Neuronal stem cell (in vitro differentiated cells): ENCODE results near the gene FZD1.

Experiments used
- DNase-seq: peaks from one replicate; pipeline ENCODE4 v3.0.0-alpha.2; 2013; ENCODE audit warnings: low spot score
- H2AFZ ChIP-seq: one replicate; pipeline ENCODE4 v1.6.1; 2013; ENCODE audit warnings: mild to moderate bottlenecking, low read length, inconsistent platforms
- H2AK5ac ChIP-seq: 2 replicates; pipeline ENCODE4 v1.6.1; 2013; ENCODE audit warnings: low read depth, mild to moderate bottlenecking, inconsistent platforms, low read length, moderate library complexity, mixed read lengths
- H2BK120ac ChIP-seq: 2 replicates; pipeline ENCODE4 v1.6.1; 2013; ENCODE audit warnings: low read depth, mild to moderate bottlenecking, inconsistent platforms, low read length, moderate library complexity, mixed read lengths
- H2BK12ac ChIP-seq: one replicate; pipeline ENCODE4 v1.6.1; 2013; ENCODE audit warnings: low read length, inconsistent platforms
- H2BK15ac ChIP-seq: 2 replicates; pipeline ENCODE4 v1.6.1; 2013; ENCODE audit warnings: mild to moderate bottlenecking, low read length, inconsistent platforms, mixed read lengths
- H2BK5ac ChIP-seq: one replicate; pipeline ENCODE4 v1.6.1; 2013; ENCODE audit warnings: inconsistent platforms, mild to moderate bottlenecking, low read length, moderate library complexity
- H3K14ac ChIP-seq: one replicate; pipeline ENCODE4 v1.6.1; 2013; ENCODE audit warnings: low read length, inconsistent platforms
- H3K18ac ChIP-seq: 2 replicates; pipeline ENCODE4 v1.6.1; 2013; ENCODE audit warnings: low read length, inconsistent platforms
- H3K23ac ChIP-seq: 2 replicates; pipeline ENCODE4 v1.6.1; 2013; ENCODE audit warnings: low read depth, mild to moderate bottlenecking, mixed read lengths, low read length, inconsistent platforms; ENCODE audit not compliant: poor library complexity
- H3K27ac ChIP-seq: replicated peaks from 3 replicates; pipeline ENCODE4 v1.5.1; 2013; ENCODE audit warnings: low read length, inconsistent platforms
- H3K27me3 ChIP-seq, 3 experiments: 2 replicates each; pipeline ENCODE4 v1.6.1; 2013; ENCODE audit warnings: low read length in 3 of 3, mild to moderate bottlenecking in 2 of 3, inconsistent platforms in 1 of 3, low read depth in 1 of 3, mixed read lengths in 1 of 3, moderate library complexity in 1 of 3; ENCODE audit not compliant: control insufficient read depth in 3 of 3, insufficient read depth in 3 of 3
- H3K36me3 ChIP-seq, 2 donors: replicated peaks in 1 of 2; 2 replicates each; pipeline ENCODE4 v1.6.1; 2013; ENCODE audit warnings: low read length in 2 of 2; ENCODE audit not compliant: control insufficient read depth in 2 of 2, insufficient read depth in 2 of 2
- H3K4ac ChIP-seq: 2 replicates; pipeline ENCODE4 v1.6.1; 2013; ENCODE audit warnings: inconsistent platforms, mild to moderate bottlenecking, low read length, moderate library complexity
- H3K4me1 ChIP-seq, 2 donors: 1 replicate in 1 of 2; 2 replicates in 1 of 2; pipeline ENCODE4 v1.6.1; 2013; ENCODE audit warnings: low read length in 2 of 2, low read depth in 1 of 2; ENCODE audit not compliant: control insufficient read depth in 2 of 2, insufficient read depth in 1 of 2
- H3K4me2 ChIP-seq: one replicate; pipeline ENCODE4 v1.6.1; 2013; ENCODE audit warnings: mild to moderate bottlenecking, low read length, inconsistent platforms; ENCODE audit not compliant: insufficient read depth, poor library complexity, severe bottlenecking
- H3K4me3 ChIP-seq, 2 donors: 2 replicates each; pipeline ENCODE4 v1.5.1; 2013; ENCODE audit warnings: low read length in 2 of 2, mild to moderate bottlenecking in 2 of 2, inconsistent platforms in 1 of 2, moderate library complexity in 1 of 2
- H3K79me1 ChIP-seq: one replicate; pipeline ENCODE4 v1.6.1; 2013; ENCODE audit warnings: low read depth, mild to moderate bottlenecking, inconsistent platforms, low read length, moderate library complexity
- H3K9ac ChIP-seq: one replicate; pipeline ENCODE4 v1.6.1; 2013; ENCODE audit warnings: mild to moderate bottlenecking, low read depth, low read length, inconsistent platforms; ENCODE audit not compliant: poor library complexity
- H3K9me3 ChIP-seq, 2 donors: replicated peaks in 1 of 2; 2 replicates each; pipeline versions ENCODE3 to v1.6.1; 2013; ENCODE audit warnings: low read length in 2 of 2, mild to moderate bottlenecking in 2 of 2, inconsistent platforms in 1 of 2, low read depth in 1 of 2, mixed read lengths in 1 of 2, moderate library complexity in 1 of 2; ENCODE audit not compliant: control insufficient read depth in 2 of 2, insufficient read depth in 1 of 2
- H4K8ac ChIP-seq: one replicate; pipeline ENCODE4 v1.6.1; 2013; ENCODE audit warnings: low read depth, mild to moderate bottlenecking, inconsistent platforms, low read length, moderate library complexity
- H4K91ac ChIP-seq: one replicate; pipeline ENCODE4 v1.6.1; 2013; ENCODE audit warnings: low read length, low read depth, mild to moderate bottlenecking, inconsistent platforms; ENCODE audit not compliant: poor library complexity
- WGBS, 2 donors: extraction: QIAGEN DNeasy Blood & Tissue Kit; methylation state at CpG; one replicate each; pipeline ENCODE4 v1.1.7; 2013; ENCODE audit warnings: missing lambda C conversion rate in 2 of 2, mixed read lengths in 1 of 2; ENCODE audit not compliant: insufficient read length in 2 of 2, insufficient replicate concordance in 1 of 2; ENCODE audit errors: extremely low coverage in 2 of 2; 5-methylcytosine and 5-hydroxymethylcytosine counted together

FZD1 gene

GRCh38 chr7:91313113-91313512, 48.9 kb downstream of the FZD1 start:
- H3K36me3 ChIP-seq: no peaks in the 10 kb centered on the region
- no peak for DNase-seq
- H2BK5ac ChIP-seq: no peak overlapping the region
- H3K9ac ChIP-seq: no peak overlapping the region
- WGBS, 2 donors: no CpG with 5 or more reads among the region's 5 CpGs
- H3K14ac ChIP-seq: no peak overlapping the region
- H3K4me1 ChIP-seq: peaks cover 0 to 1% of the 10 kb centered on the region in 2 donors
- no peaks in the 10 kb centered on the region for H3K79me1 ChIP-seq
- no peak overlapping the region for H3K27ac ChIP-seq
- H3K18ac ChIP-seq: no peak overlapping the region
- no peak overlapping the region for H2BK12ac ChIP-seq
- H2BK15ac ChIP-seq: no peak overlapping the region
- H3K4me2 ChIP-seq: no peak overlapping the region
- H4K8ac ChIP-seq: no peak overlapping the region
- H2AK5ac ChIP-seq: no peak overlapping the region
- H3K4ac ChIP-seq: no peak overlapping the region
- no peak overlapping the region for H2AFZ ChIP-seq
- no peak overlapping the region for H3K23ac ChIP-seq
- no peak overlapping the region for H2BK120ac ChIP-seq
- H3K27me3 ChIP-seq: no peaks in the 10 kb centered on the region
- no peak overlapping the region for H4K91ac ChIP-seq
- H3K9me3 ChIP-seq: no peaks in the 10 kb centered on the region
- no peak overlapping the region for H3K4me3 ChIP-seq

GRCh38 chr7:91314591-91315323, 50.5 kb downstream of the FZD1 start:
- Histone ChIP-seq H2BK15ac (no peak overlapping the region), H3K14ac (no peak overlapping the region), H3K9ac (no peak overlapping the region), H3K36me3 (no peaks in the 10 kb centered on the region), H2AFZ (no peak overlapping the region), H2BK5ac (no peak overlapping the region), H4K91ac (no peak overlapping the region), H2BK120ac (no peak overlapping the region), H3K27me3 (no peaks in the 10 kb centered on the region), H3K79me1 (no peaks in the 10 kb centered on the region), H2BK12ac (no peak overlapping the region), H3K27ac (no peak overlapping the region), H2AK5ac (no peak overlapping the region), H3K9me3 (no peaks in the 10 kb centered on the region), H3K4me1 (peaks cover 0 to 1% of the 10 kb centered on the region in 2 donors), H3K4ac (no peak overlapping the region), H3K23ac (no peak overlapping the region), H3K4me2 (no peak overlapping the region), H3K18ac (no peak overlapping the region), H4K8ac (no peak overlapping the region), H3K4me3 (no peak overlapping the region)
- no CpG with 5 or more reads among the region's 3 CpGs for WGBS, 2 donors
- no peak for DNase-seq

- H3K14ac ChIP-seq: no peak overlapping the region
- H3K4me2 ChIP-seq: no peak overlapping the region
- no peaks in the 10 kb centered on the region for H3K36me3 ChIP-seq
- no peak overlapping the region for H4K8ac ChIP-seq
- H3K23ac ChIP-seq: no peak overlapping the region
- H3K4me1 ChIP-seq: peaks cover 0 to 1% of the 10 kb centered on the region in 2 donors
- no peak for DNase-seq
- H2AK5ac ChIP-seq: no peak overlapping the region
- no peak overlapping the region for H3K4ac ChIP-seq
- H2BK15ac ChIP-seq: no peak overlapping the region
- no peak overlapping the region for H2AFZ ChIP-seq
- no peaks in the 10 kb centered on the region for H3K79me1 ChIP-seq
- no peak overlapping the region for H3K9ac ChIP-seq
- no peak overlapping the region for H3K27ac ChIP-seq
- H4K91ac ChIP-seq: no peak overlapping the region
- no CpG with 5 or more reads among the region's 1 CpG for WGBS, 2 donors
- H2BK5ac ChIP-seq: no peak overlapping the region
- no peak overlapping the region for H3K18ac ChIP-seq
- no peak overlapping the region for H3K4me3 ChIP-seq
- no peak overlapping the region for H2BK120ac ChIP-seq
- no peak overlapping the region for H2BK12ac ChIP-seq
- H3K9me3 ChIP-seq: no peaks in the 10 kb centered on the region
- H3K27me3 ChIP-seq: no peaks in the 10 kb centered on the region
Observed at GRCh38 chr7:91316426-91316825, 52.2 kb downstream of the FZD1 start.

- no peak overlapping the region for H4K91ac ChIP-seq
- no peak overlapping the region for H3K14ac ChIP-seq
- H2AFZ ChIP-seq: no peak overlapping the region
- no peak overlapping the region for H3K4ac ChIP-seq
- no peak overlapping the region for H2BK12ac ChIP-seq
- no peaks in the 10 kb centered on the region for H3K36me3 ChIP-seq
- H3K23ac ChIP-seq: no peak overlapping the region
- no peak overlapping the region for H2AK5ac ChIP-seq
- H4K8ac ChIP-seq: no peak overlapping the region
- no peaks in the 10 kb centered on the region for H3K9me3 ChIP-seq
- H3K18ac ChIP-seq: no peak overlapping the region
- H3K4me3 ChIP-seq: no peak overlapping the region
- no peak overlapping the region for H3K9ac ChIP-seq
- 100% methylated on average over 1 of the region's 4 CpGs for WGBS, 2 donors
- DNase-seq: no peak
- H2BK15ac ChIP-seq: no peak overlapping the region
- no peaks in the 10 kb centered on the region for H3K27me3 ChIP-seq
- H3K4me1 ChIP-seq: no peaks in the 10 kb centered on the region
- no peak overlapping the region for H3K27ac ChIP-seq
- H3K79me1 ChIP-seq: no peaks in the 10 kb centered on the region
- no peak overlapping the region for H2BK120ac ChIP-seq
- no peak overlapping the region for H3K4me2 ChIP-seq
- no peak overlapping the region for H2BK5ac ChIP-seq
Observed at GRCh38 chr7:91319351-91319750, 55.1 kb downstream of the FZD1 start.
